ENCODE results near the gene CCND2. TPM values are rescaled to one million over a fixed set of nuclear protein-coding genes. Genes with fewer than 3 reads are reported as not detected.

Gene CCND2
- total RNA-seq, 1 donor from 2014 or later: 115 TPM

- FAIRE-seq (no peak), DNase-seq (ENCODE audit: low read depth) (no peak)
- Histone ChIP-seq H3K27me3 (ENCODE audit: control insufficient read depth, insufficient read depth, low read length) (no peaks in the 10 kb centered on the region), H3K36me3 (ENCODE audit: control insufficient read depth, insufficient read depth, low read length) (peaks cover 50% of the 10 kb centered on the region), H3K4me3 (ENCODE audit: low read depth, low read length) (no peak overlapping the region)
- TF ChIP-seq, protein P1, sequence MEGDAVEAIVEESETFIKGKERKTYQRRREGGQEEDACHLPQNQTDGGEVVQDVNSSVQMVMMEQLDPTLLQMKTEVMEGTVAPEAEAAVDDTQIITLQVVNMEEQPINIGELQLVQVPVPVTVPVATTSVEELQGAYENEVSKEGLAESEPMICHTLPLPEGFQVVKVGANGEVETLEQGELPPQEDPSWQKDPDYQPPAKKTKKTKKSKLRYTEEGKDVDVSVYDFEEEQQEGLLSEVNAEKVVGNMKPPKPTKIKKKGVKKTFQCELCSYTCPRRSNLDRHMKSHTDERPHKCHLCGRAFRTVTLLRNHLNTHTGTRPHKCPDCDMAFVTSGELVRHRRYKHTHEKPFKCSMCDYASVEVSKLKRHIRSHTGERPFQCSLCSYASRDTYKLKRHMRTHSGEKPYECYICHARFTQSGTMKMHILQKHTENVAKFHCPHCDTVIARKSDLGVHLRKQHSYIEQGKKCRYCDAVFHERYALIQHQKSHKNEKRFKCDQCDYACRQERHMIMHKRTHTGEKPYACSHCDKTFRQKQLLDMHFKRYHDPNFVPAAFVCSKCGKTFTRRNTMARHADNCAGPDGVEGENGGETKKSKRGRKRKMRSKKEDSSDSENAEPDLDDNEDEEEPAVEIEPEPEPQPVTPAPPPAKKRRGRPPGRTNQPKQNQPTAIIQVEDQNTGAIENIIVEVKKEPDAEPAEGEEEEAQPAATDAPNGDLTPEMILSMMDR (IDR thresholded peaks at IDR 0.05; ENCODE audit: insufficient read depth, low read length, severe bottlenecking): no peak
Measured at GRCh38 chr12:4279198-4279690, 5.7 kb downstream of the CCND2 start.

DNA sequence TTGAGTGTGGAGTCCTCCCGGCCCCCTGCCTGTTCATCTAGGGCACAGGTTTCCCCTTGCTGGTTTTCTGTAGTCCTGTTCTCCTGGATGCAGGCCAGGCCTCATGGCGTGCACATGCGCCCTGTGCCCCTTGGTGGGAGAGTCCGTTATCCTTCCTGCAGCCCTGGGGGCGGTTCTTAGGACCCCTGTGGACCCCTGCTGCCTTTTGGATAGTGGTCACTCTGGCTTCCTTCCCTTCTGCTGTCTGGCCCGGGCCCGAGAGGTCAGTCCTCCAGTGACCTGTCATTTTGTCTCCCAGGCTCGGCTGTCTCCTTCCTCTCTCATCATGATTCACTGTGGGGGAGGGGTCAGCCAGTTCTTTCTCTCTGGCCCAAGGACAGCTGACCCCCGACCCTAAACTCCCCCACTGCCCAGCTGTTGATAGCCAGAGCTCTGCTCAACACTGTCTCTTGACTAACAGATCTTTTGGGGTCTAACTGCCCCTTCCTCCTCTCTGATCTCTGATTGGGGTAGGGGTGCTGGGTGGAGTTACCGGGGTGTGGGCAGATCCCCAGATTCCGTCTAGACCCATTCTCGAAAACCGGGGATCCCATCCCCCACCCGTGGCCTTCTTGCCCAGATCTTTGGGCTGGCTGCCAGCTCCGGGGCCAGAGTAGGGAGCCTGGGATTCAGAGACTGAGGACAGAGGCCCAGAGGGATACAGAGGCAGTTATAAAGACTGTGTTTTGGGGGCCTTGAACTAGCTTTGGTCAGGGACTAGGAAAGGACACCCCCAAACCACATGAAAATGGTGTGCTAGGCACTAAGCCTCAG, 7.0 kb downstream of the CCND2 start:
- no peak for FAIRE-seq
- TF ChIP-seq, protein P1 (IDR thresholded peaks at IDR 0.05; ENCODE audit: insufficient read depth, low read length, severe bottlenecking): no peak

DNA sequence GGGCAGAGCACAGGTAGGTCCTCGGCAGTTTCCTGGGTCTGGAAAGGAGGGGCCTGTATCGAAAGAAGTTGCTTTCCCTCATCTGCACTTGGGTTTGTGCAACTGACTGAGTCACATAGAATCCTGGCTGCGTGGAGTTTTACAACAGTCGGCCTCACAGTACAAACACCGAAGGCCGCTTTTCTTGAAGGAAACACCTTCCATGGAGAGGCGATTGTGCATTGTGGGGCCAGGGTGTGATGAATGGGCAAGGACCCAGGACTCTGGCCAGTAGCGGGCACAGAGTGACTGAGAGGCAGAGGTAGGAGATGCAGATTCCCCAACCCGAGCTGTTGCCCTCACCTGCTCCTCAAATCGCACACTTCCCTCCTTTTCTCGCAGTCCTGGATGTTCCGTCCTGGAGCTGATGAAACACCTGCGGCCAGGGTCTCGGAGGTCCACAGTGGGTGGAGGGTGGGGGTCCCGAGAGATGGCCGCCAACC, 7.7 kb downstream of the CCND2 start:
- Histone ChIP-seq H3K4me3 (ENCODE audit: low read depth, low read length) (no peak overlapping the region), H3K36me3 (ENCODE audit: control insufficient read depth, insufficient read depth, low read length) (peaks cover 61% of the 10 kb centered on the region), H3K27me3 (ENCODE audit: control insufficient read depth, insufficient read depth, low read length) (no peaks in the 10 kb centered on the region)
- DNase-seq (ENCODE audit: low read depth): no peak
- TF ChIP-seq, protein P1 (IDR thresholded peaks at IDR 0.05; ENCODE audit: insufficient read depth, low read length, severe bottlenecking): no peak
- FAIRE-seq: no peak

More for the DNA sequence above, 7.0 kb downstream of the CCND2 start:
- no peaks in the 10 kb centered on the region for H3K27me3 ChIP-seq (ENCODE audit: control insufficient read depth, insufficient read depth, low read length)
- DNase-seq (ENCODE audit: low read depth): no peak
- no peak overlapping the region for H3K4me3 ChIP-seq (ENCODE audit: low read depth, low read length)
- H3K36me3 ChIP-seq (ENCODE audit: control insufficient read depth, insufficient read depth, low read length): peaks cover 59% of the 10 kb centered on the region

DNA sequence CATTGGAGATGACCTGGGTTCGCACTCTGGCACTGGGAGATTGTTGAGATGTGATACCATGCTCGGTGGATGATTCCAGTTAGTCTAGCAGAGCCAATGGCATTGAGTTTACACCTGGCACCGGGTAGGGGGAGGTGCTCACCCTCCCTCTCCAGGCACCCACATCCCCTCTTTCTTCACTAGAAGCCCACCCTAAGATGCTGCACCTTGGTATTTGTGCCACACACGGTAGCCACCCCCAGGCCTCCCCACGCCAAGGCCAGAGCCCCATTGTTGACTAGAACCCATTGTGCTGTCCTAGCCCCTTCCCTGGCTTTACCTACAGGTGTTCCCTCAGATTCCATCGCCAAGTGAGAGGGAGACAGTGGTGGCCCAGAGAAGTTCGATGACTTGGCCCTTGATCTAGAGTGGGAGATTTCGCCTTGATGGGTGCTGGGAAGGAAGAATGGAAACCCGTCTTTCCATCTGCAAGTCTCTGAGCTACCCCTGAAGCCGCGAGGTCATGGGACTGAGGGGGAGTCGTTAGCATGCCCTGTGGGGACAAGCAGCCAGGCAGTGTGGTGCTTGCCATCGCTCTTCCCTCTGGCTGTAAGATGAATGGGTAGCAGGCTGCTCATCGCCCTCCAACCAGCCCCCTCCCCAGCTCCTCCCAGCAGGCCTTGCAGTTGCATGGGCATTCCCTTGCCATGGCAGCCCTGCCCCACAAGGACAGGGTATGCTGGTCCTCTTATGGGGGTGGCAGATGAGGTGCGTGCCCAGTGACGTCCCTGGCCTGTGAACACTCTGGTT, 8.7 kb downstream of the CCND2 start:
- H3K27me3 ChIP-seq (ENCODE audit: control insufficient read depth, insufficient read depth, low read length): no peaks in the 10 kb centered on the region
- TF ChIP-seq, protein P1 (IDR thresholded peaks at IDR 0.05; ENCODE audit: insufficient read depth, low read length, severe bottlenecking): no peak
- no peak overlapping the region for H3K4me3 ChIP-seq (ENCODE audit: low read depth, low read length)
- FAIRE-seq (no peak), DNase-seq (ENCODE audit: low read depth) (no peak)
- peaks cover 68% of the 10 kb centered on the region for H3K36me3 ChIP-seq (ENCODE audit: control insufficient read depth, insufficient read depth, low read length)

- DNase-seq (ENCODE audit: low read depth) (no peak), FAIRE-seq (no peak)
- H3K4me3 ChIP-seq (ENCODE audit: low read depth, low read length): no peak overlapping the region
- peaks cover 65% of the 10 kb centered on the region for H3K36me3 ChIP-seq (ENCODE audit: control insufficient read depth, insufficient read depth, low read length)
- no peaks in the 10 kb centered on the region for H3K27me3 ChIP-seq (ENCODE audit: control insufficient read depth, insufficient read depth, low read length)
- TF ChIP-seq, protein P1 (IDR thresholded peaks at IDR 0.05; ENCODE audit: insufficient read depth, low read length, severe bottlenecking): no peak
Measured at GRCh38 chr12:4282892-4283511, 9.4 kb downstream of the CCND2 start.

Data from bronchial epithelial cell (primary cell).